ENCODE measurements around the gene EAF1. TPM values are rescaled to one million over a fixed set of nuclear protein-coding genes. Genes with fewer than 3 reads are reported as not detected.

EAF1 gene
- total RNA-seq, 1 donor from 2014 or later = 23.1 TPM

GRCh38 chr3:15452156-15452555, 24.8 kb downstream of the EAF1 start:
- Mint-ChIP-seq H3K4me3 (no peak overlapping the region), H3K36me3 (peaks cover 8% of the 10 kb centered on the region), H3K9me3 (no peaks in the 10 kb centered on the region), H3K27me3 (no peaks in the 10 kb centered on the region), H3K27ac (no peak overlapping the region), H3K4me1 (ENCODE audit: unreplicated experiment) (no peaks in the 10 kb centered on the region)
- no peak for TF ChIP-seq CTCF (conservative IDR thresholded peaks at IDR 0.05)
- DNase-seq (ENCODE audit: extremely low spot score, unreplicated experiment) = no peak

- Mint-ChIP-seq H3K27me3 (no peaks in the 10 kb centered on the region), H3K27ac (no peak overlapping the region)
- TF ChIP-seq CTCF (conservative IDR thresholded peaks at IDR 0.05) = no peak
Measured at GRCh38 chr3:15452961-15453360, 25.6 kb downstream of the EAF1 start.

GRCh38 chr3:15453501-15453900, 26.1 kb downstream of the EAF1 start:
- Mint-ChIP-seq H3K4me1 (ENCODE audit: unreplicated experiment) (no peaks in the 10 kb centered on the region), H3K27me3 (no peaks in the 10 kb centered on the region), H3K36me3 (peaks cover 13% of the 10 kb centered on the region), H3K9me3 (peaks cover 5% of the 10 kb centered on the region), H3K4me3 (no peak overlapping the region), H3K27ac (no peak overlapping the region)
- DNase-seq (ENCODE audit: extremely low spot score, unreplicated experiment) = no peak
- TF ChIP-seq CTCF (conservative IDR thresholded peaks at IDR 0.05) = no peak

More at GRCh38 chr3:15452961-15453360, 25.6 kb downstream of the EAF1 start:
- Mint-ChIP-seq H3K36me3 (peaks cover 8% of the 10 kb centered on the region), H3K4me1 (ENCODE audit: unreplicated experiment) (no peaks in the 10 kb centered on the region), H3K9me3 (peaks cover under 1% of the 10 kb centered on the region), H3K4me3 (no peak overlapping the region)
- DNase-seq (ENCODE audit: extremely low spot score, unreplicated experiment) = no peak

GRCh38 chr3:15453991-15454625, 26.7 kb downstream of the EAF1 start:
- H3K27ac Mint-ChIP-seq = no peak overlapping the region
- TF ChIP-seq CTCF (conservative IDR thresholded peaks at IDR 0.05) = no peak
- H3K36me3 Mint-ChIP-seq = peaks cover 11% of the 10 kb centered on the region
- H3K4me3 Mint-ChIP-seq = no peak overlapping the region
- no peaks in the 10 kb centered on the region for H3K27me3 Mint-ChIP-seq
- no peaks in the 10 kb centered on the region for H3K4me1 Mint-ChIP-seq (ENCODE audit: unreplicated experiment)
- no peak for DNase-seq (ENCODE audit: extremely low spot score, unreplicated experiment)
- peaks cover 5% of the 10 kb centered on the region for H3K9me3 Mint-ChIP-seq

- Mint-ChIP-seq H3K4me1 (ENCODE audit: unreplicated experiment) (no peaks in the 10 kb centered on the region), H3K27me3 (no peaks in the 10 kb centered on the region), H3K4me3 (no peak overlapping the region), H3K9me3 (peaks cover 5% of the 10 kb centered on the region), H3K36me3 (peaks cover 11% of the 10 kb centered on the region), H3K27ac (no peak overlapping the region)
- DNase-seq (ENCODE audit: extremely low spot score, unreplicated experiment) = no peak
- no peak for TF ChIP-seq CTCF (conservative IDR thresholded peaks at IDR 0.05)
Measured at GRCh38 chr3:15454965-15455364, 27.6 kb downstream of the EAF1 start.

Measured in type B pancreatic cell (in vitro differentiated cells).